PC-9 (cell line): ENCODE measurements around the gene TMEM131L. TPM values are rescaled to one million over a fixed set of nuclear protein-coding genes. Genes with fewer than 3 reads are reported as not detected.

ENCODE experiments used
- BruUV-seq: library from RNA; stranded (reverse); fragments of 400-500 nt; replicated peaks from 2 replicates; lab custom pipeline; 2021; lab: Mats Ljungman, UMichigan
- CTCF ChIA-PET: fragments of 300-600 bp; sonication (Branson Sonifier 250); formaldehyde crosslinking; loops from one replicate; lab custom pipeline; 2022; ENCODE audit warnings: antibody characterized with exemption; lab: Charles Lee
- POLR2A ChIA-PET: fragments of 300-600 bp; sonication (Branson Sonifier 250); formaldehyde crosslinking; loops from one replicate; lab custom pipeline; 2022; ENCODE audit warnings: antibody characterized with exemption; ENCODE audit not compliant: unreplicated experiment; lab: Charles Lee
- DNase-seq, 2 experiments: peaks; one replicate each; pipeline versions ENCODE4 v3.0.0 to v3.0.0-alpha.2; 2015 to 2022; ENCODE audit warnings: mixed read lengths in 1 of 2
- H2AFZ ChIP-seq: fragments of 200-600 bp; sonication (generic); 2 replicates; pipeline ENCODE4 v1.8.1; 2017; ENCODE audit warnings: antibody characterized with exemption
- H3F3A ChIP-seq: fragments of 200-600 bp; sonication (generic); 2 replicates; pipeline ENCODE4 v1.8.1; 2017; ENCODE audit warnings: antibody characterized with exemption, mild to moderate bottlenecking, low read depth; ENCODE audit not compliant: insufficient read depth
- H3K27ac ChIP-seq: fragments of 200-600 bp; sonication (generic); 2 replicates; pipeline ENCODE4 v1.6.1; 2016; ENCODE audit warnings: mixed run types
- H3K27me3 ChIP-seq: fragments of 200-600 bp; sonication (generic); 2 replicates; pipeline ENCODE4 v1.6.1; 2016; ENCODE audit warnings: low read depth, mixed run types; ENCODE audit not compliant: insufficient read depth
- H3K36me3 ChIP-seq: fragments of 200-600 bp; sonication (generic); 2 replicates; pipeline ENCODE4 v1.6.1; 2016; ENCODE audit warnings: low read depth, mixed run types
- H3K4me1 ChIP-seq: fragments of 200-600 bp; sonication (generic); replicated peaks from 2 replicates; pipeline ENCODE4 v1.6.1; 2016; ENCODE audit warnings: mixed run types; ENCODE audit not compliant: insufficient read depth
- H3K4me2 ChIP-seq: fragments of 200-600 bp; sonication (generic); 2 replicates; pipeline ENCODE4 v1.6.1; 2017; ENCODE audit warnings: mixed run types
- H3K4me3 ChIP-seq: fragments of 200-600 bp; sonication (generic); 2 replicates; pipeline ENCODE4 v1.6.1; 2016; ENCODE audit warnings: mixed run types
- H3K79me2 ChIP-seq: fragments of 200-600 bp; sonication (generic); 2 replicates; pipeline ENCODE4 v1.6.1; 2017; ENCODE audit warnings: low read depth, mixed run types
- H3K9me2 ChIP-seq: fragments of 200-600 bp; sonication (generic); 2 replicates; pipeline ENCODE4 v1.8.1; 2017; ENCODE audit warnings: mild to moderate bottlenecking; ENCODE audit not compliant: insufficient read depth
- H3K9me3 ChIP-seq: fragments of 200-600 bp; sonication (generic); 2 replicates; pipeline ENCODE4 v1.8.1; 2016; ENCODE audit warnings: low read depth; ENCODE audit not compliant: insufficient read depth
- H4K20me1 ChIP-seq: fragments of 200-600 bp; sonication (generic); 2 replicates; pipeline ENCODE4 v1.8.1; 2017; ENCODE audit not compliant: insufficient read depth
- CTCF ChIP-seq: fragments of 200-600 bp; sonication (generic); conservative IDR thresholded peaks from 2 replicates; pipeline ENCODE4 v1.6.1; 2017; ENCODE audit warnings: mixed run types, antibody characterized with exemption, mild to moderate bottlenecking, moderate library complexity
- EZH2 ChIP-seq: fragments of 200-600 bp; sonication (generic); IDR thresholded peaks from 2 replicates; pipeline ENCODE4 v1.8.0; 2017; ENCODE audit warnings: antibody characterized with exemption, low read depth
- intact Hi-C: fragments of 100-400 bp; cut with micrococcal nuclease; formaldehyde crosslinking; loops from one replicate; pipeline ENCODE4 v1.10.0; 2022; ENCODE audit not compliant: unreplicated experiment
- total RNA-seq: library from RNA; stranded (reverse); gene quantifications from 2 replicates; pipeline ENCODE4 v1.2.3, GENCODE V29; 2021

The TMEM131L gene
- total RNA-seq, 1 experiment from 2014 or later = 3.8 TPM

- no peak overlapping the region for H2AFZ ChIP-seq
- no peak for DNase-seq
These were observed 39.8 kb upstream of the TMEM131L start for GRCh38 chr4:153426207-153426885.

DNA sequence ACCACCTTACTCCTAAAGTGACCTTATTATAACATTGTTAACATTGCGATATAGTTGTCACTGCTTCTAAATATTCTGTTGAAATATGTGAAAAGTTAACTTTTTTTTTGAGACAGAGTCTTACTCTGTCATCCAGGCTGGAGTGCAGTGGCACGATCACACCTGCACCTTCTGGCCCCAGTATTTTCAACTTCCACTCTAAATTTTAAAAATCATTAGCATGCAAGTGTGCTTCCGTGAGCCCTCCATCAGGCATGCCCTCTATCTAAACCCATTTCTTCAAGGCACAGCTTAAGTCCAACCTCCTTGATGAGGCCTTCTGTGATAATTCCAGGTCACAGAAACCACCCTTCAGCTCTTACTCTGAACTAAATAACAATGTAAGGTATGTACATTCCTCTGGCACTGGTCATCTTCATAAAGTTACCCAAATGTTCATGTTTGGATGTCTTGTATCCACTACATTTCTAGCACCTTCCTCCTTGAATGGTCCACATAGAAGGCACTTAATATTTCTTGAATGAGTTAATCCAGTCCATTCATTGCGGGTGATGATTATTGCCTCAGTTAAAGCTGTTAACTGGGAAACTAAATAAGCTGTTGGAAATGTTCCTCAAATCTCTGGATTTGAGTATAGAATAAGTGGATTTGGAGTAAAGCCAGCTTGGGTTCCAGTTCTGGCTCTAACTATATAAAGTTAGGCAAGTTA lies 38.6 kb upstream of the TMEM131L start:
- Histone ChIP-seq H3K27me3 (no peaks in the 10 kb centered on the region), H3K4me3 (no peak overlapping the region), H3F3A (no peaks in the 10 kb centered on the region), H3K9me2 (no peaks in the 10 kb centered on the region), H2AFZ (no peak overlapping the region), H3K79me2 (no peaks in the 10 kb centered on the region), H3K9me3 (no peaks in the 10 kb centered on the region), H3K36me3 (no peaks in the 10 kb centered on the region), H3K4me1 (no peaks in the 10 kb centered on the region), H3K27ac (no peak overlapping the region), H3K4me2 (no peak overlapping the region), H4K20me1 (no peaks in the 10 kb centered on the region)
- BruUV-seq = no TSS peak
- CTCF ChIA-PET = no interaction called here
- intact Hi-C loops = no loop called here
- DNase-seq = peak in 1 of 2 experiments; percentile 52
- POLR2A ChIA-PET = no interaction called here
- TF ChIP-seq EZH2 (no peak), CTCF (no peak)

More at GRCh38 chr4:153426207-153426885, 39.8 kb upstream of the TMEM131L start:
- H4K20me1 ChIP-seq = no peaks in the 10 kb centered on the region
- H3K9me3 ChIP-seq = no peaks in the 10 kb centered on the region
- intact Hi-C loops = no loop called here
- no TSS peak for BruUV-seq
- no peak overlapping the region for H3K4me2 ChIP-seq
- no peaks in the 10 kb centered on the region for H3K4me1 ChIP-seq
- H3K27me3 ChIP-seq = no peaks in the 10 kb centered on the region
- no peaks in the 10 kb centered on the region for H3K36me3 ChIP-seq
- ChIA-PET CTCF (interaction anchor here (0.7 kb wide), 1 partner anchor 69 kb away, joined by 3 read pairs; no protein-coding TSS in a partner anchor), POLR2A (no interaction called here)
- H3K9me2 ChIP-seq = no peaks in the 10 kb centered on the region
- H3K27ac ChIP-seq = no peak overlapping the region
- H3K79me2 ChIP-seq = no peaks in the 10 kb centered on the region
- TF ChIP-seq CTCF (no peak), EZH2 (no peak)
- no peak overlapping the region for H3K4me3 ChIP-seq
- H3F3A ChIP-seq = no peaks in the 10 kb centered on the region

DNA sequence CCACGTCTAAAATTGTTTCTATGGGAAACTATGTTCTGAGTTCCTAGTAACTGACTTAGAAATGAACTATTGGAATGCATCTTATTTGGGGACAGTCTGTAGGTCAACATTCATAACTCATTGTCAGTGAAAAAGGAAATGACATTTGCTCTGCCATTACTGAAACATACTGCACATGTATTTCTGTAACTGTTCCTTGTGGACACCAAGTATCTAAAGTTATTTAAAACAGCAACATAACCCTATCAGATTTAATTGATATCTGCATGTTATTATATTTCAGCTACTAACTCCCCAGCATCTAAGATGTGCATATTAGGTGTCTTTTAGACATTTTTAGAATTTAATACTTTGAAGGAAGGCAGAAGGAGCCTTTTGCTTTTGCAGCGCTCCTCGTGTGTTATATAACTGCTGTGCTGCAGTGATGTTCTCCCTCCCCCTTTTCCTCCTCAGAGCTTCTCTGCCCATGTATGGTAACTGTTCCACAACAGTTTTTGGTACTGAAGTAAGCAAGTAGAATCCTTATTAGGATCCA lies 37.2 kb upstream of the TMEM131L start:
- no peaks in the 10 kb centered on the region for H3K79me2 ChIP-seq
- no peaks in the 10 kb centered on the region for H3K9me2 ChIP-seq
- no peak overlapping the region for H3K4me2 ChIP-seq
- no peak overlapping the region for H3K27ac ChIP-seq
- CTCF ChIA-PET = no interaction called here
- no peaks in the 10 kb centered on the region for H4K20me1 ChIP-seq
- no peak overlapping the region for H3K4me3 ChIP-seq
- TF ChIP-seq CTCF (no peak), EZH2 (no peak)
- H3K27me3 ChIP-seq = no peaks in the 10 kb centered on the region
- BruUV-seq = no TSS peak
- 0 out of 2 replicates have a peak, but pooled peaks cover 13% of the 10 kb centered on the region for H3F3A ChIP-seq
- intact Hi-C loops = no loop called here
- DNase-seq = no peak
- POLR2A ChIA-PET = no interaction called here
- no peak overlapping the region for H2AFZ ChIP-seq
- H3K9me3 ChIP-seq = no peaks in the 10 kb centered on the region
- H3K4me1 ChIP-seq = 0 out of 2 replicates have a peak, but pooled peaks cover 8% of the 10 kb centered on the region
- no peaks in the 10 kb centered on the region for H3K36me3 ChIP-seq
